Neural crest cell (in vitro differentiated cells): Measurements from ENCODE around the gene LIMK2. TPM values are rescaled to one million over a fixed set of nuclear protein-coding genes. Genes with fewer than 3 reads are reported as not detected.

Experiments used
- DNase-seq: peaks from one replicate; pipeline ENCODE4 v3.0.0; 2021; ENCODE audit warnings: low read depth, mixed read lengths, low spot score
- H3K27ac Mint-ChIP-seq: one replicate; pipeline ENCODE4 v1.8.0; 2021; ENCODE audit warnings: mild to moderate bottlenecking, mixed read lengths; ENCODE audit not compliant: unreplicated experiment
- H3K27me3 Mint-ChIP-seq: 2 replicates; pipeline ENCODE4 v1.8.0; 2021; ENCODE audit warnings: low read depth, mild to moderate bottlenecking, mixed read lengths
- H3K36me3 Mint-ChIP-seq: 2 replicates; pipeline ENCODE4 v1.8.0; 2021; ENCODE audit warnings: low read depth, mild to moderate bottlenecking, mixed read lengths
- H3K4me1 Mint-ChIP-seq: 2 replicates; pipeline ENCODE4 v1.8.0; 2021; ENCODE audit warnings: mixed read lengths
- H3K4me3 Mint-ChIP-seq: one replicate; pipeline ENCODE4 v1.8.0; 2021; ENCODE audit warnings: mild to moderate bottlenecking, mixed read lengths
- H3K9me3 Mint-ChIP-seq: 2 replicates; pipeline ENCODE4 v1.8.0; 2021; ENCODE audit warnings: mixed read lengths
- CTCF ChIP-seq: fragments of 200-600 bp; sonication (generic); conservative IDR thresholded peaks from 2 replicates; pipeline ENCODE4 v1.5.0; 2021; ENCODE audit warnings: antibody characterized with exemption, mild to moderate bottlenecking
- total RNA-seq: library from RNA; stranded (reverse); gene quantifications from 2 replicates; pipeline ENCODE4 v1.2.1, GENCODE V29; 2021

Gene LIMK2
- total RNA-seq, 1 donor from 2014 or later, result 35.1 TPM

DNA sequence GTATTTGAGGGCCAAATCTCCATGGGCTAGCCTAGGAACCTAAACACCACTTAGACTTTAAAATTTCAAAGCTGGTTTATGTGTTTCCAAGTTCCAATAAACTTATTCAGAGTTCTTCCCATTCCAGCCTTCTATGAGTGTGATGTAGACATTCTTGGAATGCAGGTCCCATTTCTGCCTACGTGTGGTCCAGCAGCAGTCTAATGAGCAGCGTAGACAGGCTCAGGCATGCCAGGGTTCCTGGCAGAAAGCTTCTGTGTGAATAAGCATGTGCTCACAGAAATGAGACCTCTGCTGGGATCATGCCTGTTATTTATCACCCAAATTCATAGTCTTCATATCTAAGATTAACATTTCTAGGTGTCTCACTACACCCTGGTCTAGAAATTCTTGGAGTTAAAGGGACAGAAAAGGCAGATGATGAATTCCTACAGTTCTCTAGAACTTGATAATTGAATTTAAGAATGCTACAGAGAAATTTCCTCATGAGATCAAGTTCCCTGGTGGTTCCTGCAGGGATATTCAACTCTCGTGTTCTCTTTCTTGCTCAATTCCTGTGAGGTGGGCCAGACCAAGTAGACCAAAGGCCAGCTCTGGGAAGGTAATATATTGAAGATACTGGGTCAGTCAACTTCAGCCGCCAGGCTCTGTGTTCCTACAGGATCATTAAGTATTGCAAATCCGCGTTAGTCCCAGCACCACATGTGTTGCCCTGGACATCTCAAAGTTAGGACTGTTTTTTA is 34.5 kb upstream of the LIMK2 start:
- no peak for TF ChIP-seq CTCF
- H3K27ac Mint-ChIP-seq, result no peak overlapping the region
- no peak overlapping the region for H3K4me3 Mint-ChIP-seq
- no peaks in the 10 kb centered on the region for H3K9me3 Mint-ChIP-seq
- H3K4me1 Mint-ChIP-seq, result no peaks in the 10 kb centered on the region
- no peaks in the 10 kb centered on the region for H3K27me3 Mint-ChIP-seq
- peaks cover 18% of the 10 kb centered on the region for H3K36me3 Mint-ChIP-seq
- no peak for DNase-seq

DNA sequence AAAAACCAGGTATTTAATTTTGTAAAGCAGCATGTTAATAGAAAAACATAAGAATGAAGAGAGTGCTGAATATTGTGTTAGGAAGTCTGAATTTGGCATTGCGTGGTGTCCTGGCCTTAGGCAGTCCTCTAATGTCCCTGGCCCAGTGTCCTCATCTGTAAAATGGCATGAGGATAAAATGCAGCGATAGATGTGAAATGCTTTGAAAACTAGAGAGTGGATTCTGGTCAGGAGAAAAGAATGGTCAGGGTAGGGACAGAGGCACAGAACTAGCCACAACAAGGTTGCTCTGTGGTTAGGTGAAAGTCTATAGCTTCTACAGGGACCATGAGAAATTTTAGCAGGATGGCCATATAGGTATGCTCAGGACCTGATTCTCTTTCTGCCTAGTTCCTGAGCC is 33.2 kb upstream of the LIMK2 start:
- Mint-ChIP-seq H3K27ac (no peak overlapping the region), H3K27me3 (no peaks in the 10 kb centered on the region)
- TF ChIP-seq CTCF, result no peak

GRCh38 chr22:31179345-31179744 is 32.8 kb upstream of the LIMK2 start:
- no peaks in the 10 kb centered on the region for H3K9me3 Mint-ChIP-seq
- no peak for TF ChIP-seq CTCF
- H3K4me3 Mint-ChIP-seq, result no peak overlapping the region
- no peaks in the 10 kb centered on the region for H3K4me1 Mint-ChIP-seq
- DNase-seq, result no peak
- H3K27me3 Mint-ChIP-seq, result no peaks in the 10 kb centered on the region
- no peak overlapping the region for H3K27ac Mint-ChIP-seq
- peaks cover 16% of the 10 kb centered on the region for H3K36me3 Mint-ChIP-seq

More for the DNA sequence above, 33.2 kb upstream of the LIMK2 start:
- no peak overlapping the region for H3K4me3 Mint-ChIP-seq
- H3K36me3 Mint-ChIP-seq, result peaks cover 17% of the 10 kb centered on the region
- DNase-seq, result no peak
- no peaks in the 10 kb centered on the region for H3K9me3 Mint-ChIP-seq
- no peaks in the 10 kb centered on the region for H3K4me1 Mint-ChIP-seq

DNA sequence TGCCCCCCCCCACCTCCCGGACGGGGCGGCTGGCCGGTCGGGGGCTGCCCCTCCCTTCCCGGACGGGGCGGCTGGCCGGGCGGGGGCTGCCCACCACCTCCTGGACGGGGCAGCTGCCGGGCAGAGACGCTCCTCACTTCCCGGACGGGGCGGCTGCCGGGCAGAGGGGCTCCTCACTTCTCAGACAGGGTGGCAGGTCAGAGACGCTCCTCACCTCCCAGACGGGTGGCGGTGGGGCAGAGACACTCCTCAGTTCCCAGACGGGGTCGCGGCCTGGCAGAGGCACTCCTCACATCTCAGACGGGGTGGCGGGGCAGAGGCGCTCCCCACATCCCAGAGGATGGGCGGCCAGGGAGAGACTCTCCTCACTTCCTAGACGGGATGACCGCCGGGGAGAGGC is 28.1 kb upstream of the LIMK2 start:
- H3K4me3 Mint-ChIP-seq, result no peak overlapping the region
- no peak for TF ChIP-seq CTCF
- H3K4me1 Mint-ChIP-seq, result no peaks in the 10 kb centered on the region
- no peak for DNase-seq
- H3K27me3 Mint-ChIP-seq, result no peaks in the 10 kb centered on the region
- no peaks in the 10 kb centered on the region for H3K9me3 Mint-ChIP-seq
- no peak overlapping the region for H3K27ac Mint-ChIP-seq
- peaks cover 14% of the 10 kb centered on the region for H3K36me3 Mint-ChIP-seq

DNA sequence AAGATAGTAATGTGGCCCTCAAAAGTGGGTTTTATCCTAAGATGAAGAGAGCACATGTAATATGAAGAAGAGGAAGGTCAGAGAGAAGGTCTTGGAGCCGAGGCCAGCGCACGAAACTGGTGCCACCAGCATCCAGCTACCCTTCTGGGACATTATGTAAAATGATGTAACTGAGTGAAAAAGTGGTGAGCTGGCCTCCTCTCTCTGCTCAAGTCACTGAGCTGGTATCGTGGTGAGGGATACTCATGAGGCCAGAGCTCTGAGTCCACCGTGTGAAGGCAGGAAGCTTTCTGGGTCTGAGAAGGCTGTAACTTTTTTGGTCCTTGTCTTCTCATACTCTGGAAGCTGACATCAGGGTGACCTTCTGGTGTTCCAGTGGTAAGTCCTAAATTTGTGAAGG is 27.0 kb upstream of the LIMK2 start:
- H3K4me1 Mint-ChIP-seq, result no peaks in the 10 kb centered on the region
- H3K27me3 Mint-ChIP-seq, result no peaks in the 10 kb centered on the region
- H3K27ac Mint-ChIP-seq, result no peak overlapping the region
- H3K4me3 Mint-ChIP-seq, result no peak overlapping the region
- peaks cover 14% of the 10 kb centered on the region for H3K36me3 Mint-ChIP-seq
- no peak for TF ChIP-seq CTCF
- no peaks in the 10 kb centered on the region for H3K9me3 Mint-ChIP-seq
- no peak for DNase-seq
